Measurements from ENCODE around the gene INKA2. TPM values are rescaled to one million over a fixed set of nuclear protein-coding genes. Genes with fewer than 3 reads are reported as not detected.
"Not testable (repeated sequence)": the region's sequence is repeated elsewhere in the genome, so short reads cannot be mapped to it uniquely, and the experiment has no call there.

Gene INKA2
- polyA plus RNA-seq, 1 donor = 4.2 TPM

GRCh38 chr1:111751906-111752575 lies 12.8 kb upstream of the INKA2 start:
- H3K27me3 ChIP-seq (ENCODE audit: control insufficient read depth, insufficient read depth, low read length) = no peaks in the 10 kb centered on the region
- DNase-seq = no peak
- peaks cover 5% of the 10 kb centered on the region for H3K4me1 ChIP-seq (ENCODE audit: control insufficient read depth, insufficient read depth, low read length)
- WGBS (ENCODE audit: insufficient coverage, low lambda C conversion rate) = no CpG with 5 or more reads among the region's 2 CpGs
- no peaks in the 10 kb centered on the region for H3K36me3 ChIP-seq (ENCODE audit: control insufficient read depth, insufficient read depth, low read length)
- no peak overlapping the region for H3K4me3 ChIP-seq (ENCODE audit: low read length)
- no peak overlapping the region for H3K27ac ChIP-seq (ENCODE audit: low read length)
- no peaks in the 10 kb centered on the region for H3K9me3 ChIP-seq (ENCODE audit: control insufficient read depth, low read depth, low read length)

GRCh38 chr1:111750856-111751255 lies 11.7 kb upstream of the INKA2 start:
- no peaks in the 10 kb centered on the region for H3K36me3 ChIP-seq (ENCODE audit: control insufficient read depth, insufficient read depth, low read length)
- no peaks in the 10 kb centered on the region for H3K9me3 ChIP-seq (ENCODE audit: control insufficient read depth, low read depth, low read length)
- H3K4me1 ChIP-seq (ENCODE audit: control insufficient read depth, insufficient read depth, low read length) = peaks cover 5% of the 10 kb centered on the region
- H3K27me3 ChIP-seq (ENCODE audit: control insufficient read depth, insufficient read depth, low read length) = no peaks in the 10 kb centered on the region
- no peak overlapping the region for H3K4me3 ChIP-seq (ENCODE audit: low read length)
- no CpG with 5 or more reads among the region's 2 CpGs for WGBS (ENCODE audit: insufficient coverage, low lambda C conversion rate)
- no peak for DNase-seq
- H3K27ac ChIP-seq (ENCODE audit: low read length) = no peak overlapping the region

DNA sequence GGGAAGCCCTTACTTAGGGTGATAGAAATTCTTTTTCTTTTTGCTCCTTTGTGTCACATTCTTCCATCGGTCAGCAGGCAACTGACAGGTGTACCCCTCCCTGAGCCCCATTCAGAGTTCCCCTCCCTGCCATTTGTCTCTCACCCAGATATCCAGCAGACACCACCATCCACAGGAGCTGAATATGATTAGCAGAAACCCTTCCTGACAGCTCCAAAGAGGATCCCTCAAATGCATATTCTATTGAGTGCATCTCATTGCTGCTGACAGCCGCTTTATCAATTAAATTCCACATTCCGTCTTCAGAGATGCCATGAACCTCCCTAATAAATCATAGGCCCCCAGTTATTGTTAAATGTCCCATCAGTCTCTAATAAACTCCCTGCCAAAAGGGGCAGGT lies 10.4 kb upstream of the INKA2 start:
- Histone ChIP-seq H3K36me3 (ENCODE audit: control insufficient read depth, insufficient read depth, low read length) (no peaks in the 10 kb centered on the region), H3K9me3 (ENCODE audit: control insufficient read depth, low read depth, low read length) (no peaks in the 10 kb centered on the region), H3K4me3 (ENCODE audit: low read length) (no peak overlapping the region), H3K27ac (ENCODE audit: low read length) (no peak overlapping the region), H3K4me1 (ENCODE audit: control insufficient read depth, insufficient read depth, low read length) (peaks cover 3% of the 10 kb centered on the region), H3K27me3 (ENCODE audit: control insufficient read depth, insufficient read depth, low read length) (no peaks in the 10 kb centered on the region)
- no peak for DNase-seq
- 83% methylated on average over 1 of the region's 3 CpGs for WGBS (ENCODE audit: insufficient coverage, low lambda C conversion rate)

- WGBS (ENCODE audit: insufficient coverage, low lambda C conversion rate) = no CpG with 5 or more reads among the region's 4 CpGs
- H3K27ac ChIP-seq (ENCODE audit: low read length) = no peak overlapping the region
- no peak for DNase-seq
Observed at GRCh38 chr1:111747947-111748346, 8.8 kb upstream of the INKA2 start.

GRCh38 chr1:111747282-111747734 lies 8.1 kb upstream of the INKA2 start:
- Histone ChIP-seq H3K9me3 (ENCODE audit: control insufficient read depth, low read depth, low read length) (no peaks in the 10 kb centered on the region), H3K4me1 (ENCODE audit: control insufficient read depth, insufficient read depth, low read length) (no peaks in the 10 kb centered on the region), H3K27me3 (ENCODE audit: control insufficient read depth, insufficient read depth, low read length) (peaks cover 18% of the 10 kb centered on the region), H3K4me3 (ENCODE audit: low read length) (no peak overlapping the region), H3K27ac (ENCODE audit: low read length) (no peak overlapping the region), H3K36me3 (ENCODE audit: control insufficient read depth, insufficient read depth, low read length) (no peaks in the 10 kb centered on the region)
- no CpG with 5 or more reads among the region's 3 CpGs for WGBS (ENCODE audit: insufficient coverage, low lambda C conversion rate)
- peak; percentile 45 to 67 for DNase-seq

More at GRCh38 chr1:111747947-111748346, 8.8 kb upstream of the INKA2 start:
- H3K36me3 ChIP-seq (ENCODE audit: control insufficient read depth, insufficient read depth, low read length) = no peaks in the 10 kb centered on the region
- no peak overlapping the region for H3K4me3 ChIP-seq (ENCODE audit: low read length)
- H3K4me1 ChIP-seq (ENCODE audit: control insufficient read depth, insufficient read depth, low read length) = no peaks in the 10 kb centered on the region
- H3K27me3 ChIP-seq (ENCODE audit: control insufficient read depth, insufficient read depth, low read length) = peaks cover 12% of the 10 kb centered on the region
- H3K9me3 ChIP-seq (ENCODE audit: control insufficient read depth, low read depth, low read length) = no peaks in the 10 kb centered on the region

GRCh38 chr1:111746614-111746999 lies 7.4 kb upstream of the INKA2 start:
- Histone ChIP-seq H3K4me3 (ENCODE audit: low read length) (no peak overlapping the region), H3K27me3 (ENCODE audit: control insufficient read depth, insufficient read depth, low read length) (peaks cover 25% of the 10 kb centered on the region), H3K9me3 (ENCODE audit: control insufficient read depth, low read depth, low read length) (no peaks in the 10 kb centered on the region), H3K4me1 (ENCODE audit: control insufficient read depth, insufficient read depth, low read length) (no peaks in the 10 kb centered on the region), H3K27ac (ENCODE audit: low read length) (no peak overlapping the region), H3K36me3 (ENCODE audit: control insufficient read depth, insufficient read depth, low read length) (no peaks in the 10 kb centered on the region)
- no CpG with 5 or more reads among the region's 2 CpGs for WGBS (ENCODE audit: insufficient coverage, low lambda C conversion rate)
- DNase-seq = no peak

- Histone ChIP-seq H3K27ac (ENCODE audit: low read length) (no peak overlapping the region), H3K4me1 (ENCODE audit: control insufficient read depth, insufficient read depth, low read length) (no peaks in the 10 kb centered on the region), H3K27me3 (ENCODE audit: control insufficient read depth, insufficient read depth, low read length) (peaks cover 31% of the 10 kb centered on the region), H3K9me3 (ENCODE audit: control insufficient read depth, low read depth, low read length) (no peaks in the 10 kb centered on the region), H3K4me3 (ENCODE audit: low read length) (no peak overlapping the region), H3K36me3 (ENCODE audit: control insufficient read depth, insufficient read depth, low read length) (no peaks in the 10 kb centered on the region)
- WGBS (ENCODE audit: insufficient coverage, low lambda C conversion rate) = no CpG with 5 or more reads among the region's 9 CpGs
- DNase-seq = no peak
Observed at GRCh38 chr1:111745675-111746613, 6.7 kb upstream of the INKA2 start.

- DNase-seq = no peak
- H3K4me3 ChIP-seq (ENCODE audit: low read length) = no peak overlapping the region
- peaks cover 11% of the 10 kb centered on the region for H3K4me1 ChIP-seq (ENCODE audit: control insufficient read depth, insufficient read depth, low read length)
- H3K9me3 ChIP-seq (ENCODE audit: control insufficient read depth, low read depth, low read length) = peaks cover 6% of the 10 kb centered on the region
- H3K27ac ChIP-seq (ENCODE audit: low read length) = no peak overlapping the region
- WGBS (ENCODE audit: insufficient coverage, low lambda C conversion rate) = no CpG with 5 or more reads among the region's 3 CpGs
- no peaks in the 10 kb centered on the region for H3K36me3 ChIP-seq (ENCODE audit: control insufficient read depth, insufficient read depth, low read length)
- H3K27me3 ChIP-seq (ENCODE audit: control insufficient read depth, insufficient read depth, low read length) = peaks cover 44% of the 10 kb centered on the region
Observed at GRCh38 chr1:111743679-111744101, 4.5 kb upstream of the INKA2 start.

DNA sequence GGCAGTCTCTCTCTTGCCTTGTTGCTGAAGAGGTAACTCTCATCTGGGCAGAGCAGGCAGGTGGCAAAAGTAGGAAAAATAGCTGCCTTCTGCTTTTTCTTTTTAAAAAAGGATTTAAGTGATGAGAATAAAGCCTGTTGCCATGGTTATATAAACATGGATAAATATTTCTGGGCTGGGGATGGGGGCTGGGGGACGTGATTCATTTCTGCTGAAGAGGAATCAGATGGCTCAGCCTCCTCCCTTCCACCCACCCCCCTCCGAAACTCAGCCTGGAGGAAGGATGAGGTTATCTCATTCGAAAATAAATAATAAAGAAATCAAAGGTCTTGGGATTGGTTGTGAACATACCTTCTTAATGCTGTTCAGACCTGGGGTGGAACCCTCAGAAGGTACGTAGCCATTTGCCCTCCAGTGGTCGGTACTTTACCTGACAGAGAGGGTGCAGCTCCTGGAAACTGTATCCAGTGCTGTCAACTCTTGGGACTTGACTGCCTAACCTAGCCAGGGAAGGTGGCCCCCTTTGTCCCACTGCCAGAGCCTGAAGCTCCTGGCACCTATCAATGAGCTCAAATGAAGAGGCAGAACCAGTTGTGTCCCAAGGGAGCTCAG lies 3.8 kb upstream of the INKA2 start:
- WGBS (ENCODE audit: insufficient coverage, low lambda C conversion rate) = no CpG with 5 or more reads among the region's 5 CpGs
- no peak for DNase-seq
- H3K27ac ChIP-seq (ENCODE audit: low read length) = no peak overlapping the region

GRCh38 chr1:111742292-111742691 lies 3.1 kb upstream of the INKA2 start:
- Histone ChIP-seq H3K27me3 (ENCODE audit: control insufficient read depth, insufficient read depth, low read length) (peaks cover 44% of the 10 kb centered on the region), H3K4me1 (ENCODE audit: control insufficient read depth, insufficient read depth, low read length) (peaks cover 23% of the 10 kb centered on the region)
- DNase-seq; H3K4me3 ChIP-seq (ENCODE audit: low read length); H3K36me3 ChIP-seq (ENCODE audit: control insufficient read depth, insufficient read depth, low read length); H3K27ac ChIP-seq (ENCODE audit: low read length); H3K9me3 ChIP-seq (ENCODE audit: control insufficient read depth, low read depth, low read length): not testable (repeated sequence)
- no CpG with 5 or more reads among the region's 14 CpGs for WGBS (ENCODE audit: insufficient coverage, low lambda C conversion rate)

More for the DNA sequence above, 3.8 kb upstream of the INKA2 start:
- Histone ChIP-seq H3K36me3 (ENCODE audit: control insufficient read depth, insufficient read depth, low read length) (no peaks in the 10 kb centered on the region), H3K27me3 (ENCODE audit: control insufficient read depth, insufficient read depth, low read length) (peaks cover 44% of the 10 kb centered on the region), H3K4me1 (ENCODE audit: control insufficient read depth, insufficient read depth, low read length) (peaks cover 15% of the 10 kb centered on the region), H3K9me3 (ENCODE audit: control insufficient read depth, low read depth, low read length) (peaks cover 6% of the 10 kb centered on the region), H3K4me3 (ENCODE audit: low read length) (no peak overlapping the region)

Data from large intestine (tissue), 3 donors.